Measurements from ENCODE around the gene GJB5.

The GJB5 gene

DNA sequence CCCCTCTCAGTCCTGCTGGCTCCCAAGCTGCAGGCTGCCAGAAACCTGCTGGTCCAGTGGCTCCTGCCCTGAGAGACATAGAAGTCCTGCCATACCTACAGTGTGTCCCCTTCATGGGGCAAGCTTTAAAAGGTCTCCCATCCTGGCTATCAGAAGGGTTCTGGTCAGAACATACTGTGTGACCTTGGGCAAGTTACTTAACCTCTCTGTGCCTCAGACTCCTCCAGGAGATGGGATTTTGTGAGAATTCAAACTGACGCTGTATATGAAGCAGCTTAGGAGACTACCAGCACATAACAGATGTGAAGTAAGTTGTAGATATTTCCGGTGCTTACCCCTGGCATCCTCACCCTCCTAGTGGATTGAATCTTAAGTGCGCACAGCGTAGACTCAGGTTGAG lies 8.7 kb upstream of the GJB5 start:
- no peak for TF ChIP-seq YY1 (IDR thresholded peaks at IDR 0.05; ENCODE audit: low read depth)
- TF ChIP-seq, protein P1, sequence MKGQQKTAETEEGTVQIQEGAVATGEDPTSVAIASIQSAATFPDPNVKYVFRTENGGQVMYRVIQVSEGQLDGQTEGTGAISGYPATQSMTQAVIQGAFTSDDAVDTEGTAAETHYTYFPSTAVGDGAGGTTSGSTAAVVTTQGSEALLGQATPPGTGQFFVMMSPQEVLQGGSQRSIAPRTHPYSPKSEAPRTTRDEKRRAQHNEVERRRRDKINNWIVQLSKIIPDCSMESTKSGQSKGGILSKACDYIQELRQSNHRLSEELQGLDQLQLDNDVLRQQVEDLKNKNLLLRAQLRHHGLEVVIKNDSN (IDR thresholded peaks at IDR 0.05), result no peak
- TF ChIP-seq NFIC (IDR thresholded peaks at IDR 0.05), result no peak
- no peak for TF ChIP-seq FOXM1 (IDR thresholded peaks at IDR 0.05; ENCODE audit: borderline replicate concordance, low read depth)
- TF ChIP-seq, protein P2, sequence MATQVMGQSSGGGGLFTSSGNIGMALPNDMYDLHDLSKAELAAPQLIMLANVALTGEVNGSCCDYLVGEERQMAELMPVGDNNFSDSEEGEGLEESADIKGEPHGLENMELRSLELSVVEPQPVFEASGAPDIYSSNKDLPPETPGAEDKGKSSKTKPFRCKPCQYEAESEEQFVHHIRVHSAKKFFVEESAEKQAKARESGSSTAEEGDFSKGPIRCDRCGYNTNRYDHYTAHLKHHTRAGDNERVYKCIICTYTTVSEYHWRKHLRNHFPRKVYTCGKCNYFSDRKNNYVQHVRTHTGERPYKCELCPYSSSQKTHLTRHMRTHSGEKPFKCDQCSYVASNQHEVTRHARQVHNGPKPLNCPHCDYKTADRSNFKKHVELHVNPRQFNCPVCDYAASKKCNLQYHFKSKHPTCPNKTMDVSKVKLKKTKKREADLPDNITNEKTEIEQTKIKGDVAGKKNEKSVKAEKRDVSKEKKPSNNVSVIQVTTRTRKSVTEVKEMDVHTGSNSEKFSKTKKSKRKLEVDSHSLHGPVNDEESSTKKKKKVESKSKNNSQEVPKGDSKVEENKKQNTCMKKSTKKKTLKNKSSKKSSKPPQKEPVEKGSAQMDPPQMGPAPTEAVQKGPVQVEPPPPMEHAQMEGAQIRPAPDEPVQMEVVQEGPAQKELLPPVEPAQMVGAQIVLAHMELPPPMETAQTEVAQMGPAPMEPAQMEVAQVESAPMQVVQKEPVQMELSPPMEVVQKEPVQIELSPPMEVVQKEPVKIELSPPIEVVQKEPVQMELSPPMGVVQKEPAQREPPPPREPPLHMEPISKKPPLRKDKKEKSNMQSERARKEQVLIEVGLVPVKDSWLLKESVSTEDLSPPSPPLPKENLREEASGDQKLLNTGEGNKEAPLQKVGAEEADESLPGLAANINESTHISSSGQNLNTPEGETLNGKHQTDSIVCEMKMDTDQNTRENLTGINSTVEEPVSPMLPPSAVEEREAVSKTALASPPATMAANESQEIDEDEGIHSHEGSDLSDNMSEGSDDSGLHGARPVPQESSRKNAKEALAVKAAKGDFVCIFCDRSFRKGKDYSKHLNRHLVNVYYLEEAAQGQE (IDR thresholded peaks at IDR 0.05; ENCODE audit: low read depth), result no peak
- TF ChIP-seq TEAD4 (IDR thresholded peaks at IDR 0.05), result no peak
- TF ChIP-seq EGR1 (IDR thresholded peaks at IDR 0.05), result no peak
- TF ChIP-seq, protein P3, sequence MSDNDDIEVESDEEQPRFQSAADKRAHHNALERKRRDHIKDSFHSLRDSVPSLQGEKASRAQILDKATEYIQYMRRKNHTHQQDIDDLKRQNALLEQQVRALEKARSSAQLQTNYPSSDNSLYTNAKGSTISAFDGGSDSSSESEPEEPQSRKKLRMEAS (IDR thresholded peaks at IDR 0.05), result no peak
- TF ChIP-seq EP300 (IDR thresholded peaks at IDR 0.05; ENCODE audit: borderline replicate concordance), result no peak
- no peak for TF ChIP-seq ZBTB7A (IDR thresholded peaks at IDR 0.05; ENCODE audit: low read depth)
- TF ChIP-seq TAF1 (IDR thresholded peaks at IDR 0.05; ENCODE audit: low read depth), result no peak
- no peak for TF ChIP-seq CREB1 (IDR thresholded peaks at IDR 0.05; ENCODE audit: low read depth)
- TF ChIP-seq TCF12 (IDR thresholded peaks at IDR 0.05; ENCODE audit: low read depth), result no peak
- TF ChIP-seq CEBPB (IDR thresholded peaks at IDR 0.05), result no peak
- TF ChIP-seq RAD21 (IDR thresholded peaks at IDR 0.05; ENCODE audit: low read depth), result no peak

DNA sequence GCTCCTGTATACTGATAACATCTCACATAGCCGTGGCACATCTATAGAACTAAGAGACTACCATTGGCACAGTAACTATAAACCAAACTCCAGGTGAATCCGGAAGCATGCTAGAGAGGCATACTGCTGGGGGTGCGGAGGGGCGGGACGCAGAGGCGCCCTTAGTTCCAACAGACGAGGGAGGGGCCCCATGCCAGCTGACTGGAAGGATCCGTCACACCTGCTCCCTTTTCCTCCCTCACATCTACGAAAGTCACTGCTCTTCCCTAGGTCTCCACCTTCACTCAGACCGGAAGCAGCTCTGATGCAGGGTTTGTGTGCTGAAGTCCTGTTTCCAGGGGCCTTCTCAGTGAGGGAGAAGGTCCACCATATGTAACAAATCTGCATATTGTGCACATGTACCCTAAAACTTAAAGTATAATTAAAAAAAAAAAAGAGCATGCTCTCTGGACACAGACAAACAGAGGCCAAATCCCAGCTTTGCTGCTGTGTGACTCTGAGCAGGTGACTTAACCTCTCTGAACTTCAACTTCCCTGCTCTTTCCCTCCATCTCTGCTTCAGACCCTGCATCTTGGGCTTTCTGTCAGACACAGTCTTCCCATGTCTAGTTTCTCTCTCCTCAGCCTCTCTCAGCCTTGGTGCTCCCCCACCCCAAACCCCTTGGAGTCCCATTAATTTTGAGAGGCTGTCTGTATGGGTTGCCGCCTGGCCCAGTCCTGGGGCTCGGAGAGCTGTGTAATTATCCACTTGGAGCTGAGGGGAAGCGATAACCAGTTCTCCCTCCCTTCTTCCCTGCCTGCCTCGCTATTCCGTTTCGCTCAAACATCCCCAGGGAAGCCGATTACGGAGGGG lies 7.8 kb upstream of the GJB5 start:
- TF ChIP-seq YY1 (IDR thresholded peaks at IDR 0.05; ENCODE audit: low read depth), result no peak
- no peak for TF ChIP-seq NFIC (IDR thresholded peaks at IDR 0.05)
- TF ChIP-seq RAD21 (IDR thresholded peaks at IDR 0.05; ENCODE audit: low read depth), result no peak
- TF ChIP-seq, protein P3 (IDR thresholded peaks at IDR 0.05), result no peak
- TF ChIP-seq, protein P1 (IDR thresholded peaks at IDR 0.05), result no peak
- no peak for TF ChIP-seq EGR1 (IDR thresholded peaks at IDR 0.05)
- no peak for TF ChIP-seq ZBTB7A (IDR thresholded peaks at IDR 0.05; ENCODE audit: low read depth)
- TF ChIP-seq EP300 (IDR thresholded peaks at IDR 0.05; ENCODE audit: borderline replicate concordance), result no peak
- no peak for TF ChIP-seq TAF1 (IDR thresholded peaks at IDR 0.05; ENCODE audit: low read depth)
- TF ChIP-seq FOXM1 (IDR thresholded peaks at IDR 0.05; ENCODE audit: borderline replicate concordance, low read depth), result no peak
- TF ChIP-seq, protein P2 (IDR thresholded peaks at IDR 0.05; ENCODE audit: low read depth), result no peak

DNA sequence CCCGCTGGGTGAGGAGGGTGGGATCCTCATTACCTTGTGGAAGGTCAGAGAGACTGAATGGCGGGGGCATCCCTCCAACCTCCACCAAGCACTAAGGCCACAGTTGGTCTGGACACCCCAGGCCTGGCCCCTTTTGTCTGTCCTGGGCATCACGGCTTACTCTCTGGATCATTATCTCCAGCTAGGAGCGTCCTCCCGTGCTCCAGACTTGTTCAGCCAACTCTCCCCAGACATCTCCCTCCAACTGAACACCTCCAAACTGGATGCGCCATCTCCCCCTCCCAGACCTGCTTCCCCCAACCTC lies 7.3 kb upstream of the GJB5 start:
- TF ChIP-seq, protein P3 (IDR thresholded peaks at IDR 0.05), result no peak
- TF ChIP-seq, protein P1 (IDR thresholded peaks at IDR 0.05), result no peak
- TF ChIP-seq YY1 (IDR thresholded peaks at IDR 0.05; ENCODE audit: low read depth) (no peak), TCF12 (IDR thresholded peaks at IDR 0.05; ENCODE audit: low read depth) (no peak), FOXM1 (IDR thresholded peaks at IDR 0.05; ENCODE audit: borderline replicate concordance, low read depth) (no peak), RAD21 (IDR thresholded peaks at IDR 0.05; ENCODE audit: low read depth) (no peak), NFIC (IDR thresholded peaks at IDR 0.05) (no peak), CEBPB (IDR thresholded peaks at IDR 0.05) (no peak), EP300 (IDR thresholded peaks at IDR 0.05; ENCODE audit: borderline replicate concordance) (no peak), ZBTB7A (IDR thresholded peaks at IDR 0.05; ENCODE audit: low read depth) (no peak), CREB1 (IDR thresholded peaks at IDR 0.05; ENCODE audit: low read depth) (no peak), EGR1 (IDR thresholded peaks at IDR 0.05) (no peak)
- TF ChIP-seq, protein P2 (IDR thresholded peaks at IDR 0.05; ENCODE audit: low read depth), result no peak

All from Ishikawa (cell line).